AG09309 (cell line): ENCODE measurements around the gene STYXL1.
"Not testable (repeated sequence)": the region's sequence is repeated elsewhere in the genome, so short reads cannot be mapped to it uniquely, and the experiment has no call there.

Experiments used
- DNase-seq: peaks from one replicate; pipeline ENCODE4 v3.0.0-alpha.2; 2010; ENCODE audit warnings: low read depth
- H3K4me3 ChIP-seq: 2 replicates; pipeline ENCODE4 v1.5.1; 2011; ENCODE audit warnings: mild to moderate bottlenecking, low read depth, low read length, moderate library complexity; ENCODE audit not compliant: control insufficient read depth
- TF ChIP-seq, protein P1 (sequence below): IDR thresholded peaks from 2 replicates; pipeline ENCODE4 v1.5.1; 2011; ENCODE audit warnings: mild to moderate bottlenecking, low read depth, low read length, inconsistent platforms; ENCODE audit not compliant: insufficient read depth, control insufficient read depth; ENCODE audit errors: missing control alignments

The STYXL1 gene

DNA sequence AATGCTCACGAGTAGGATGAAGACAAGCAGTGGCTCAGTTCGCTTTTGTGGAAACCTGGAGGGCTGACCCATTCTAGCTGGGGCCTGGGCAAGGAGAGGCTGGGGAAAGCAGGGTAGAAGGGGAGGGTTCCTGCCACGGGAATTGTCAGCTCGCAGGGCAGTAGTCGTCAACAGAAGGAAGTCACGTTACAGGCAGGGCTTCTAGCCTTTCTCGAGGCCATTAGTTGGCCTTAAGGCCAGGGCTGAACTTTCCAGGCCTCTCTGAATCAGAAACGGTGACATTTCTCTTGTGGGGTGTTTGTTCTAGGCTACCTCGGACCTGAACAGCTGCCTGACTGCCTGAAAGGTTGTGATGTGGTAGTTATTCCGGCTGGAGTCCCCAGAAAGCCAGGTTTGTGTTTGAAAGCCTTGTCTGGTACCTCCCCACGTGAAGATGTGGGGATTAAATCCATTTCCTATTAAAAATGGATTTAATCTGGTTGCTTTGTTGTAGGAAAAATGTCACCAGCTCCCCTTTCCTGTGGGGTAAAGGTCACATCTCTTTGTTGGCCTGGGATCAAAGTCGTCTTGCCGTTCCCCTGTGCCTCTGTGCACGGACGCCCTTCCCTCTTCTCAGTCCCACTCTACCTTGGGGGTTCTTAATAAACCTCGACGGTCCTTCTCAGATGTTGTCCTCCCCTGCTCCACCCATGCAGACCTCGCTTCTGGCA is 9.5 kb upstream of the STYXL1 start:
- TF ChIP-seq, protein P1, sequence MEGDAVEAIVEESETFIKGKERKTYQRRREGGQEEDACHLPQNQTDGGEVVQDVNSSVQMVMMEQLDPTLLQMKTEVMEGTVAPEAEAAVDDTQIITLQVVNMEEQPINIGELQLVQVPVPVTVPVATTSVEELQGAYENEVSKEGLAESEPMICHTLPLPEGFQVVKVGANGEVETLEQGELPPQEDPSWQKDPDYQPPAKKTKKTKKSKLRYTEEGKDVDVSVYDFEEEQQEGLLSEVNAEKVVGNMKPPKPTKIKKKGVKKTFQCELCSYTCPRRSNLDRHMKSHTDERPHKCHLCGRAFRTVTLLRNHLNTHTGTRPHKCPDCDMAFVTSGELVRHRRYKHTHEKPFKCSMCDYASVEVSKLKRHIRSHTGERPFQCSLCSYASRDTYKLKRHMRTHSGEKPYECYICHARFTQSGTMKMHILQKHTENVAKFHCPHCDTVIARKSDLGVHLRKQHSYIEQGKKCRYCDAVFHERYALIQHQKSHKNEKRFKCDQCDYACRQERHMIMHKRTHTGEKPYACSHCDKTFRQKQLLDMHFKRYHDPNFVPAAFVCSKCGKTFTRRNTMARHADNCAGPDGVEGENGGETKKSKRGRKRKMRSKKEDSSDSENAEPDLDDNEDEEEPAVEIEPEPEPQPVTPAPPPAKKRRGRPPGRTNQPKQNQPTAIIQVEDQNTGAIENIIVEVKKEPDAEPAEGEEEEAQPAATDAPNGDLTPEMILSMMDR = no peak
- DNase-seq = no peak
- no peak overlapping the region for H3K4me3 ChIP-seq

DNA sequence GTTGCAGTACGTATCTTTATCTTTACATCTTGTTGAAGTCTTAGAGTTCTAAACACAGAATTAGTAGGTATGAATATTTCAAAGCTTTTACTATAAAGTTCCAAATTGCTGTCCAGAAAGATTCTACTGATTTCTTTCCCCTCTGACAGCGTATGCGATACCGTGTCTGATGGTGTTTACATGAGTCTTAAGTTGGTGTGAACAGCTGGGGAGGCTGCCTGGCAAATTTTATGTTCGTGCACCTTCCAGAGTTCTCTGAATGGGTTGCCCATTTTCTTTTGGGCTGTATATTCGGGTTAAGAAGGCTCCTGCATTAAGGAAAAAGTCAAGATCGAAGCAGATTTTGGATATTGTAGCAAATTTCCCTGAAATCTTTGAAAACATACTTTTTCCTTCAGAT is 8.4 kb upstream of the STYXL1 start:
- DNase-seq = no peak
- TF ChIP-seq, protein P1 = no peak
- H3K4me3 ChIP-seq = no peak overlapping the region

DNA sequence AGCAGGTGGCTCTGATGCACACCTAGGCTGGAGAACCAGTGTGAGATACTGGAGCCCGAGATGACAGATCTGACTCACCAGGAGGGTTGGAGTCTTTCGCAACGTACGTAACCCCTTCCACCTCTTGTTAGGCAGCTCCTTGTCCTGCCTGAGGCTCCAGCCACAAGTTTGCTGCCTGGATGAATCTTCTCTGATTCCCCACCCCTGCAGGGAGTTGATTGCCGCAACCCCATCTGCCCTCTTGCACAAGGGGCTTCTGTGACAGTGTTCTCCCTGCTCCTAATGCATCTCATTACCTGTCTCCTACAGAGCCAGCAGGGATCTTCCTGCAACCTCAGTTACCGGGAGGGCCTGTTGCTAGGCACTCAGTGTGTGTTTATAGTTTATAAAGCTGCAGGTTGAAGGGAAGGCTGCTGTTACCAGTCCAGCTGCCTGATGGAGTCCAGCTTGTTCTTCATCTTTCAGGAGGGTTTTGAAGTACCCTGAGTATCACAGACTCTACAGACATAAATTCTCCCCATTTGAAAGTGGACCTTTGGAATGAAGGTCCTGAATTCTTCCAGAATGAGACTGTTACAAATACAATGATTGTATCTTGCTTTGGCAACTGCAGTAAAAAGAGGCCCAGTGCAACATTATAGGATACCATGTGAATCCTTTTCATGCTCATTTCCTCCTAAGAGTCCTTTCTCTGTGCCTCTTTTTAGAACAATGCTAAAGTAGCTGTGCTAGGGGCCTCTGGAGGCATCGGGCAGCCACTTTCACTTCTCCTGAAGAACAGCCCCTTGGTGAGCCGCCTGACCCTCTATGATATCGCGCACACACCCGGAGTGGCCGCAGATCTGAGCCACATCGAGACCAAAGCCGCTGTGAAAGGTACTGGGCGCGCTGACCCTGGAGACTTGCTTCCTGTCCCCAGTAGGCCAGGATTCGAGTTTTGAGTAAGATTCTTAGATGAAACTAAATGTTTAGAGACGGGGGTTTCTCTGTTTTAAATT is 6.6 kb upstream of the STYXL1 start:
- no peak for DNase-seq
- no peak overlapping the region for H3K4me3 ChIP-seq
- TF ChIP-seq, protein P1 = no peak

DNA sequence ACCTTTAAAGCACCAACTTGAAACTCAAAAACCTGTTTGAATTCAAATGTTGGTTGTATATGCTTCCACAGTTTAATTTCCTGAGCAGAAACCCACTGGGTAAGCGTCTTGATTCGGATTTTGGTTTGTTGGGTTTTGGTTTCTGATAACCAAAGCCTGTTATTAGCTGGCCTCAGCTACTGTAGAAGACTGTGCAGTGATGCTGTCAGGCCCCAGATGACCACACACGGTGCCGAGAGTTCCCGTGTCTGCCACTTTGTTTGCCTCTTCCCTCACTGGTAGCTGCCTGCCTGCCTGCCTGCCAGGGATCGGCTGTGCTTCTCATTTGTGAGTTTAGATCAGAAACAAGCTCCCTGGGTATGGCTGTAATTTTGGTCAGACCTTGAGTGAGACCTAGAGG is 5.7 kb upstream of the STYXL1 start:
- H3K4me3 ChIP-seq = no peak overlapping the region
- DNase-seq = no peak
- TF ChIP-seq, protein P1 = no peak

DNA sequence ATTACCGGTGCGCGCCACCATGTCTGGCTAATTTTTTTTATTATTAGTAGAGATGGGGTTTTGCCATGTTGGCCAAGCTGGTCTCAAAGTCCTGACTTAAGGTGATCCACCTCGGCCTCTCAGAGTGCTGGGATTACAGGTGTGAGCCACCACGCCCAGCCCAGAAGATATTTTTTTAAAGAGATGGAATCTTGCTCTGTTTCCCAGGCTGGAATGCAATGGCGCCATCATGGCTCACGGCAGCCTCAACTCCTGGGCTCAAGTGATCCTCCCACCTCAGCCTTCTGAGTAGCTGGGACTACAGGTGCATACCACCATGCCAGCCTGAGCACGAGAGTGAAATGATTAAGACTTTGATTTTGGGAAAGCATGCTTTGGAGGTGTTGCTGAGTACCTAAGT is 4.9 kb upstream of the STYXL1 start:
- not testable (repeated sequence) for DNase-seq, H3K4me3 ChIP-seq

DNA sequence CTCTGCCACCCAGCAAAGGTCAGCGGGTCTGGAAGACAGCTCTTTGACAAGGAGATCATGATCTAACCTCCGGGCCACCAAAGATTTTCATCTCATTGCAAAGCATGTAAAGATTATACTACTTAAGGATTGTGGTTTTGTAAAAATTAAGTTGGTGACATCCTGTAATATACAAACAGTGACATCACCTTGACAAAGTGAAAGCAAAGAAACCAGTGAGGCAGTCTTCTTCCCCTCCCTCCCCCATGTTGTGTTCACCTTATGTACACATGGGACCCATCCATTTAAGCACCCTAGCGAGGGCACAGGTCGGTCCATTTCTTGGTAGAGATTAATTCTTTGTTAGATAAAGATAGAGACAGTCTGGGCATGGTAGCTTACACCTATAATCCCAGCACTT is 4.0 kb upstream of the STYXL1 start:
- TF ChIP-seq, protein P1 = no peak
- no peak for DNase-seq
- no peak overlapping the region for H3K4me3 ChIP-seq

DNA sequence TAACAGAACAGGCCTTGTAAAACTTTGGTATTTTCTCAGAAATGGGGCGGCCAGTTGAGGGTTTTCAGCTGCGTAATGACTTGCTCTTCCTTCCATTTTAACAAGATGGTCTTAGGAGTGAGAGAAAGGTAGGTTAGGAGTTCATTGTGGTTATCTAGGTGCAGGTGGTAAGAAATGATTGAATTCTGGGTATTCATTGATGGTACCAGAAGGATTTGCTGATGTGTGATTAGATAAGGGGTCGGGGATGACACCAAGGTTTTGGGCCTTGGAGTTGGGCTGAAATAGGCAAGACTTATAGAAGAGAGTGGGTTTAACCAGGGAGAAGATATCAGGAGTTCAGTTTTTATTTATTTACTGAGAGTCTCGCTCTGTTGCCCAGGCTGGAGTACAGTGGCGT is 2.7 kb upstream of the STYXL1 start:
- TF ChIP-seq, protein P1 = no peak
- no peak for DNase-seq
- no peak overlapping the region for H3K4me3 ChIP-seq
